ENCODE data around the gene PDCD11. TPM values are rescaled to one million over a fixed set of nuclear protein-coding genes. Genes with fewer than 3 reads are reported as not detected.

The PDCD11 gene, protein sequence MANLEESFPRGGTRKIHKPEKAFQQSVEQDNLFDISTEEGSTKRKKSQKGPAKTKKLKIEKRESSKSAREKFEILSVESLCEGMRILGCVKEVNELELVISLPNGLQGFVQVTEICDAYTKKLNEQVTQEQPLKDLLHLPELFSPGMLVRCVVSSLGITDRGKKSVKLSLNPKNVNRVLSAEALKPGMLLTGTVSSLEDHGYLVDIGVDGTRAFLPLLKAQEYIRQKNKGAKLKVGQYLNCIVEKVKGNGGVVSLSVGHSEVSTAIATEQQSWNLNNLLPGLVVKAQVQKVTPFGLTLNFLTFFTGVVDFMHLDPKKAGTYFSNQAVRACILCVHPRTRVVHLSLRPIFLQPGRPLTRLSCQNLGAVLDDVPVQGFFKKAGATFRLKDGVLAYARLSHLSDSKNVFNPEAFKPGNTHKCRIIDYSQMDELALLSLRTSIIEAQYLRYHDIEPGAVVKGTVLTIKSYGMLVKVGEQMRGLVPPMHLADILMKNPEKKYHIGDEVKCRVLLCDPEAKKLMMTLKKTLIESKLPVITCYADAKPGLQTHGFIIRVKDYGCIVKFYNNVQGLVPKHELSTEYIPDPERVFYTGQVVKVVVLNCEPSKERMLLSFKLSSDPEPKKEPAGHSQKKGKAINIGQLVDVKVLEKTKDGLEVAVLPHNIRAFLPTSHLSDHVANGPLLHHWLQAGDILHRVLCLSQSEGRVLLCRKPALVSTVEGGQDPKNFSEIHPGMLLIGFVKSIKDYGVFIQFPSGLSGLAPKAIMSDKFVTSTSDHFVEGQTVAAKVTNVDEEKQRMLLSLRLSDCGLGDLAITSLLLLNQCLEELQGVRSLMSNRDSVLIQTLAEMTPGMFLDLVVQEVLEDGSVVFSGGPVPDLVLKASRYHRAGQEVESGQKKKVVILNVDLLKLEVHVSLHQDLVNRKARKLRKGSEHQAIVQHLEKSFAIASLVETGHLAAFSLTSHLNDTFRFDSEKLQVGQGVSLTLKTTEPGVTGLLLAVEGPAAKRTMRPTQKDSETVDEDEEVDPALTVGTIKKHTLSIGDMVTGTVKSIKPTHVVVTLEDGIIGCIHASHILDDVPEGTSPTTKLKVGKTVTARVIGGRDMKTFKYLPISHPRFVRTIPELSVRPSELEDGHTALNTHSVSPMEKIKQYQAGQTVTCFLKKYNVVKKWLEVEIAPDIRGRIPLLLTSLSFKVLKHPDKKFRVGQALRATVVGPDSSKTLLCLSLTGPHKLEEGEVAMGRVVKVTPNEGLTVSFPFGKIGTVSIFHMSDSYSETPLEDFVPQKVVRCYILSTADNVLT (N-terminal part only)
- 23.8 and 26.5 TPM in 2 replicates for total RNA-seq

DNA sequence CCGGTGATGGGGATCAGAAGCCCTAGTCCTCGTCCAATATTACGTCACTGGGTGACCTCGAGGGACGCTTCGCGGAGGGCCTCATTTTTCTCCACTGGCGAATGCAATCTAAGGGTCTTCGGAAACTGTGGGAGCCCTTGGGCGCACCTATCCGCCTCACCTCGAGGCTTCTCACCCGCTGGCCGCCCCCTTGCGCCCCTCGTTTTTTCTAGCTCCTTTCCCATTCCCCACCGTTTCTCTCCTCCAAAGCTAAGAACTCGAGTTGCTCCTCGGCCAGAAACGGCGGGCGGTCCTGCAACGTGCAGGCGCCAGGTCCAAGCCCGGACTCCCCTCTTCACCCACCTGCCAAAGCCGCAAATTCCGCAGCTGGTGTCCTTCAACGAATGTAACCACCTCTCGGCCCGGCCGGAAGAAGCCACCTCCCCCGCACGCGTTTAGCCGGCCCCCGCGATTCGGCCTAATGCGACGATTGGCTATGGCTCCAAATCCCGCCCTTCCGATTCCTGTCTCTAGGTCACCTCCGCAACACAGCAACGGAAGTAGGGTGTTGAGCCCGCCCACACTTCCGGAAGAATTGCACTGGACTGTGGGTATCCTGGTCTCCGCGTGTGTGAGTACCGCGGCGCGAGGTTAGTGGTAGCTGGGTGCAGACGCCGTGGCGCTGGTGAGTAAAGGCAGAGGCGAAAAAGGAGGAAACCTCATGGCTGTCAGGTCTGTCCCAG, at the start of gene PDCD11, which contains the start of gene ATP5MK:
Gene PDCD11, plus strand, starts transcription at position 560 of the 722 bp plus-strand sequence. CDS start 1,801 bp downstream, outside the sequence.
Gene ATP5MK, minus strand, starts transcription at position 409 of the 722 bp plus-strand sequence. CDS start 4,018 bp downstream, outside the sequence.

DNA sequence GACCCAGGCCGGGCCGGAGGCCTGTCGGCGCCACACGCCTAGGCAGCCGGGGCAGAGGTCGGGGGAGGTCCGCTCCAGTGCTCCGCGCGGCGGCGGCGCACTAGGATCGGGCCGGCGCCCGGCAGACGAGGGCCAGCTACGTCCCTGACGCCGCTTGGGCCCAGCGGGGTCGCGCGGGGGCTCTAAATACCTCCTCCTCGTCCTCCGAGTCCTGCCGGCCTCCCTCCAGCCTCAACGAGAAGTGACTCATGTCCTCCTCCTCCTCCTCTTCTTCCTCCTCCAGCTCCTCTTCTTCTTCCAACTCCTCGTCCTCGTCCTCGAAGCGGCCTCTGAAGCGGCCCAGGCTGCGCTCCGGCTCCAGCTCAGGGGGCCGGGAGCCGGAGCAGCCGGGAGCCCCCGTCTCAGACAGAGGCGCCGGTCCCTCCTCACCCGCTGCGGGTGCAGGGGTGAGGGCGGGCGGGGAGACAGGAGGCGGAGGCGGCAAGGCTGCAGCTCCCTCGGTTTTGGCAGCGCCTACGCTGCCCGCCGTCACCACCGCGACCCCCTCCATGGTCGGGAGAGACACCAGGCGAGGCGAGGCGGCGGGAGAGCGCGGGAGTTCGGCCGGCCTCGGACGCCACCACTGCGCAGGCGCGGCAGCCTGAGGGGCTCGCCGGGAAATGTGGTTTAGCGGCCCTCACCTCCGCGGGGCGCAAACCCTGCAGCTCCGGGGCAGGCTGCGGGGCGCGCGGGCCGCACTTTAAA, 45.7 kb upstream of the PDCD11 start, which contains the start of gene PCGF6:
Gene PCGF6, minus strand, starts transcription at position 624 of the 744 bp plus-strand sequence. Its CDS starts 74 bp downstream, at position 550.

DNA sequence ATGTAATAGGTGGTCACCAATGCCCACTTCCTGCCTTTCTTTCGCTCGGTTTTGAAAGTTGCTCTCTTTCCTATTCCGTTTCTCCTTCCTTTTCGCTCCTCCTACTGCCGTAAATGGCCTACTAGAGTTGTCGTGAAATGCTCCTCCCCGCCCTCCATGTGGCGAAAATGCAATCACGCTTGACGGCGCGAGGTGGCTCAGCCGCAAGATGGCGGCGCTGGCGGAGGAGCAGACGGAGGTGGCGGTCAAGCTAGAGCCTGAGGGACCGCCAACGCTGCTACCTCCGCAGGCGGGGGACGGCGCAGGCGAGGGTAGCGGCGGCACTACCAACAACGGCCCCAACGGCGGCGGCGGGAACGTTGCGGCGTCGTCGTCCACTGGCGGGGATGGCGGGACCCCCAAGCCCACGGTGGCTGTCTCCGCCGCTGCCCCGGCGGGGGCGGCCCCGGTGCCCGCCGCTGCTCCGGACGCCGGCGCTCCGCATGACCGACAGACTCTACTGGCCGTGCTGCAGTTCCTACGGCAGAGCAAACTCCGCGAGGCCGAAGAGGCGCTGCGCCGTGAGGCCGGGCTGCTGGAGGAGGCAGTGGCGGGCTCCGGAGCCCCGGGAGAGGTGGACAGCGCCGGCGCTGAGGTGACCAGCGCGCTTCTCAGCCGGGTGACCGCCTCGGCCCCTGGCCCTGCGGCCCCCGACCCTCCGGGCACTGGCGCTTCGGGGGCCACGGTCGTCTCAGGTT, 28.5 kb upstream of the PDCD11 start, which contains the start of gene TAF5:
Gene TAF5, plus strand, starts transcription at position 195 of the 737 bp plus-strand sequence. Its CDS starts 14 bp downstream, at position 209.

DNA sequence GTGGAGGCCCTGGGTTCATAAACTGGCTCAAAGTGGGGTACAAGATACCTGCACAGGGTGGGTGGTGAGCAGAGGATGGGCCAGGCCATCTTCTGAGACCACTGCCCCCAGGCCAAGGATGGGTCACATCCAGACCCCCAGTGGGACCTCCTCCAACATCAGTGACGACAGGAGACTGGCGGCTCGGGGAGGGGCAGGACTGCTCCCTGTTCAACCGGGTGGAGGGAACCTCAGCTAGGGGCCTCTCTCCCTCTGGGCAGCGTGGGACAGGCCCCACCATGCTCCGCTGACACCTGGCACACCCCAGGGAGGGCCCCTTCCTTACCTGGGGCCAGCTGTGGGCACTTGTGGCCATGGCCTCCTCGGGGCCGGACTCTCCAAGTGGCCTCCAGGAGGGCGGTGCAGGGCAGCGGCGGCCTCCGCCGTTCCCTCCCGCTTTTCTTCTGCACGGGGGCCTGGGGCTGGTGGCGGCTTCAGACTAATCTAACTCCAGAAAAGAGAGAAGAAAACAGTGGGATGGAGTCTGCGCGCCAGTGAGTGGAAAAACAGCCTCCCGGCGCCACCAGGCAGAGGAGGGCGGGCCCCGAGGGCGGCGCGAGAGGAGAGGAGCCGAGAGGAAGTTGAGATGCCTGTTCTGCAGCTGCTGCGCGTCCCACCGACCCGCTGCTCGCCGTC, 55.5 kb downstream of the PDCD11 start, which contains the start of gene CALHM2:
Gene CALHM2, minus strand, starts transcription at position 540 of the 675 bp plus-strand sequence. CDS start 2,429 bp downstream, outside the sequence.

DNA sequence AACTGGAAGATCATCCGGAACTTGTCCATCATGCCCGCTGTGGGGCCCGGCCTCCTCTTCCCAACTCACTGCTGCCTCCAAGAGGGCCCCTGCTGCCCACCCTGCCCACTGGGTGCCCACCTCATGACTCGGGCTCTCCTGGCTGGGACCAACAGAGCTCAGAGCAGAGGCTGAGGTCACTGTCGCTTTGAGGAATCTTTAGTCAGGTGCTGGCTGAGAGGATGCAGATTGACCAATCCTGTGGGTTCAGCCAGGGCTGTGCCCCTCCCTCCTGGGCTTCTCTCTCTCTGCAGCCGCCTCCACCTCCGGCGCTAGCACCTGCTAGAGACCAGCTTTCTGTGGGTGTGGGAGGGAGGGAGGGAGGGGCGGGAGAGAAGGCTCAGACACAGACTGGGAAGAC, 62.3 kb downstream of the PDCD11 start, which contains the start of gene CALHM1:
Gene CALHM1, minus strand, starts transcription at position 181 of the 400 bp plus-strand sequence. Its CDS starts 149 bp downstream, at position 32.

DNA sequence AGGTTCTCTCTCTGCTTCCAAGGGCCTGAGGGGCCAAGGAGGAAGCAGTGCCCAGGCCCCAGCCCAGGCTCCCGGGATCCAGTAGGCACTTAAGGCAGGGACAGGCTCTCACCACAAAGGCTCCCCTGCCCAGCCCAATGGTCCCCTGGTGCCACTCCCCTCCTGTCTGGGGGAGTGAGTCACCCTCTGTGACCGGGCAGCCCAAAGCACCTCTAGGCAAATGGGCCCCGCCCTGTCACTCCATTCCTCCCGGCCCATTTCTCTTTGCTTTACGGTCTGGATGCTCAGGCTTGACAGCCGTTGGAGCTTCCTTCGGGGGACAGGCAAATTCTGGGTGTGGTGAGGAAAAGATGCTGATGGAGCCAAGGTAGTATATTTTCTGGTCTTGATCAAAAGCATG, 82.7 kb downstream of the PDCD11 start, which contains the start of gene CALHM3:
Gene CALHM3, minus strand, starts transcription at position 106 of the 400 bp plus-strand sequence. CDS start 208 bp downstream, outside the sequence.

DNA sequence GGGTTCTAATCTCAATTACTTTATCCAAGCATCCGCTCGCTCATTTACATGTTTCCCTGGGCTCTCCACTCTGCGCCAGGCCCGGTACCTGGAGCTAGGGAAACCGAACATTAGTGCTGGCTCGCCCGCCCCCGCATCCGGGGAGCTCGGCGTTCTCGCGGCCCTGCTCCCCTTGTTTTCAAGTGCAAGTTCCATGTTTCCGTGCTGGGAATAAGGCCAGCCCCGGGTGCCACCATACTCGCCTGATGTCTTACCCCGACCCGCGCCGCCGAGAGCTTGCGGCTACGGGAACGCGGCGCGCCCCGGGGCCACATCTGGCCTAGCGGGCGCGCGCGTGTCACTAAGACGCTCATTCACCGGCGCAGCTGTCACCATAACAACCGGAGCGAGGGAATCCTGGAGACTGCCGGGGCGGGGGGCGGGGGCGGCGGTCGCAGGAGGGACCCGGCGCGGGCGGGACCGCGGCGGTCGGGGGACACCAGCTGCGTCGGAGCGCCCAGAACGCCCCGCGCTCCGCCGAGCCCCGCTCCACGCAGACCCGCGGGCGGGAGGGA, 97.0 kb downstream of the PDCD11 start, which contains the start of gene NEURL1:
Gene NEURL1, plus strand, starts transcription at position 344 of the 554 bp plus-strand sequence. CDS start 683 bp downstream, outside the sequence.

Other genes starting within 250 kb of the PDCD11 start
- 81.4 and 95.9 TPM in 2 replicates for gene NT5C2, start 203.4 kb upstream of the PDCD11 start, total RNA-seq
- 0.11 and 0.13 TPM in 2 replicates for gene RPEL1, start 150.7 kb upstream of the PDCD11 start, total RNA-seq
- 0.13 and 0.22 TPM in 2 replicates for gene INA, start 119.5 kb upstream of the PDCD11 start, total RNA-seq
- gene PCGF6, start 45.5 kb upstream of the PDCD11 start, total RNA-seq = 18.6 and 20.0 TPM in 2 replicates
- gene TAF5, start 28.6 kb upstream of the PDCD11 start, total RNA-seq = 4.3 and 4.4 TPM in 2 replicates
- 223 and 321 TPM in 2 replicates for gene ATP5MK, start 151 bp upstream of the PDCD11 start, total RNA-seq
- 81.3 and 91.3 TPM in 2 replicates for gene CALHM2, start 55.7 kb downstream of the PDCD11 start, total RNA-seq
- gene CALHM1, start 62.3 kb downstream of the PDCD11 start, total RNA-seq = not detected in 2 replicates
- gene CALHM3, start 82.6 kb downstream of the PDCD11 start, total RNA-seq = 0.11 TPM in 1 of 2 replicates, not detected in the other
- 0.11 and 0.26 TPM in 2 replicates for gene NEURL1, start 97.1 kb downstream of the PDCD11 start, total RNA-seq